ENCODE data around the gene ASTN1.

ASTN1 gene

GRCh38 chr1:176954242-176954641, 210.3 kb downstream of the ASTN1 start:
- no peak overlapping the region for H2AFZ ChIP-seq (ENCODE audit: low read length, unreplicated experiment)
- H3K27me3 ChIP-seq (ENCODE audit: insufficient read depth, low read length) = 0 out of 2 replicates have a peak, but pooled peaks cover 3% of the 10 kb centered on the region
- no peaks in the 10 kb centered on the region for H3K36me3 ChIP-seq (ENCODE audit: insufficient read depth, low read length)
- no peaks in the 10 kb centered on the region for H3K79me2 ChIP-seq (ENCODE audit: control insufficient read depth, insufficient read depth, low read length, unreplicated experiment)
- H3K4me3 ChIP-seq (ENCODE audit: low read depth, low read length) = no peak overlapping the region
- H3K27ac ChIP-seq (ENCODE audit: low read depth, low read length) = no peak overlapping the region
- no peaks in the 10 kb centered on the region for H3K4me1 ChIP-seq (ENCODE audit: control insufficient read depth, insufficient read depth, low read length, unreplicated experiment)

- 0 out of 2 replicates have a peak, but pooled peaks cover 3% of the 10 kb centered on the region for H3K27me3 ChIP-seq (ENCODE audit: insufficient read depth, low read length)
- no peak overlapping the region for H3K27ac ChIP-seq (ENCODE audit: low read depth, low read length)
- no peak overlapping the region for H3K4me3 ChIP-seq (ENCODE audit: low read depth, low read length)
- H3K4me1 ChIP-seq (ENCODE audit: control insufficient read depth, insufficient read depth, low read length, unreplicated experiment) = no peaks in the 10 kb centered on the region
- H3K36me3 ChIP-seq (ENCODE audit: insufficient read depth, low read length) = no peaks in the 10 kb centered on the region
- H2AFZ ChIP-seq (ENCODE audit: low read length, unreplicated experiment) = no peak overlapping the region
- no peaks in the 10 kb centered on the region for H3K79me2 ChIP-seq (ENCODE audit: control insufficient read depth, insufficient read depth, low read length, unreplicated experiment)
These were observed 213.7 kb downstream of the ASTN1 start for GRCh38 chr1:176950736-176951324.

GRCh38 chr1:176949033-176949662, 215.4 kb downstream of the ASTN1 start:
- Histone ChIP-seq H3K79me2 (ENCODE audit: control insufficient read depth, insufficient read depth, low read length, unreplicated experiment) (no peaks in the 10 kb centered on the region), H3K27me3 (ENCODE audit: insufficient read depth, low read length) (0 out of 2 replicates have a peak, but pooled peaks cover 3% of the 10 kb centered on the region), H3K4me1 (ENCODE audit: control insufficient read depth, insufficient read depth, low read length, unreplicated experiment) (no peaks in the 10 kb centered on the region), H3K36me3 (ENCODE audit: insufficient read depth, low read length) (no peaks in the 10 kb centered on the region), H3K27ac (ENCODE audit: low read depth, low read length) (no peak overlapping the region), H3K4me3 (ENCODE audit: low read depth, low read length) (no peak overlapping the region), H2AFZ (ENCODE audit: low read length, unreplicated experiment) (no peak overlapping the region)

GRCh38 chr1:176944606-176945005, 219.9 kb downstream of the ASTN1 start:
- no peak overlapping the region for H2AFZ ChIP-seq (ENCODE audit: low read length, unreplicated experiment)
- H3K27ac ChIP-seq (ENCODE audit: low read depth, low read length) = no peak overlapping the region
- no peaks in the 10 kb centered on the region for H3K27me3 ChIP-seq (ENCODE audit: insufficient read depth, low read length)
- no peaks in the 10 kb centered on the region for H3K79me2 ChIP-seq (ENCODE audit: control insufficient read depth, insufficient read depth, low read length, unreplicated experiment)
- no peak overlapping the region for H3K4me3 ChIP-seq (ENCODE audit: low read depth, low read length)
- no peaks in the 10 kb centered on the region for H3K4me1 ChIP-seq (ENCODE audit: control insufficient read depth, insufficient read depth, low read length, unreplicated experiment)
- H3K36me3 ChIP-seq (ENCODE audit: insufficient read depth, low read length) = no peaks in the 10 kb centered on the region

- no peaks in the 10 kb centered on the region for H3K4me1 ChIP-seq (ENCODE audit: control insufficient read depth, insufficient read depth, low read length, unreplicated experiment)
- H3K27ac ChIP-seq (ENCODE audit: low read depth, low read length) = no peak overlapping the region
- H3K79me2 ChIP-seq (ENCODE audit: control insufficient read depth, insufficient read depth, low read length, unreplicated experiment) = no peaks in the 10 kb centered on the region
These were observed 220.7 kb downstream of the ASTN1 start for GRCh38 chr1:176943783-176944182.

GRCh38 chr1:176942346-176942745, 222.2 kb downstream of the ASTN1 start:
- Histone ChIP-seq H3K27ac (ENCODE audit: low read depth, low read length) (no peak overlapping the region), H3K36me3 (ENCODE audit: insufficient read depth, low read length) (no peaks in the 10 kb centered on the region), H2AFZ (ENCODE audit: low read length, unreplicated experiment) (no peak overlapping the region), H3K79me2 (ENCODE audit: control insufficient read depth, insufficient read depth, low read length, unreplicated experiment) (no peaks in the 10 kb centered on the region), H3K4me1 (ENCODE audit: control insufficient read depth, insufficient read depth, low read length, unreplicated experiment) (no peaks in the 10 kb centered on the region), H3K4me3 (ENCODE audit: low read depth, low read length) (no peak overlapping the region), H3K27me3 (ENCODE audit: insufficient read depth, low read length) (no peaks in the 10 kb centered on the region)

More at GRCh38 chr1:176943783-176944182, 220.7 kb downstream of the ASTN1 start:
- H3K36me3 ChIP-seq (ENCODE audit: insufficient read depth, low read length) = no peaks in the 10 kb centered on the region
- no peak overlapping the region for H2AFZ ChIP-seq (ENCODE audit: low read length, unreplicated experiment)
- no peaks in the 10 kb centered on the region for H3K27me3 ChIP-seq (ENCODE audit: insufficient read depth, low read length)
- no peak overlapping the region for H3K4me3 ChIP-seq (ENCODE audit: low read depth, low read length)

- no peaks in the 10 kb centered on the region for H3K79me2 ChIP-seq (ENCODE audit: control insufficient read depth, insufficient read depth, low read length, unreplicated experiment)
- no peak overlapping the region for H3K27ac ChIP-seq (ENCODE audit: low read depth, low read length)
- H3K36me3 ChIP-seq (ENCODE audit: insufficient read depth, low read length) = no peaks in the 10 kb centered on the region
- H3K4me1 ChIP-seq (ENCODE audit: control insufficient read depth, insufficient read depth, low read length, unreplicated experiment) = no peaks in the 10 kb centered on the region
- no peak overlapping the region for H3K4me3 ChIP-seq (ENCODE audit: low read depth, low read length)
- no peak overlapping the region for H2AFZ ChIP-seq (ENCODE audit: low read length, unreplicated experiment)
- no peaks in the 10 kb centered on the region for H3K27me3 ChIP-seq (ENCODE audit: insufficient read depth, low read length)
These were observed 224.5 kb downstream of the ASTN1 start for GRCh38 chr1:176939993-176940392.

- no peak overlapping the region for H3K4me3 ChIP-seq (ENCODE audit: low read depth, low read length)
- no peak overlapping the region for H2AFZ ChIP-seq (ENCODE audit: low read length, unreplicated experiment)
- no peaks in the 10 kb centered on the region for H3K36me3 ChIP-seq (ENCODE audit: insufficient read depth, low read length)
- no peaks in the 10 kb centered on the region for H3K4me1 ChIP-seq (ENCODE audit: control insufficient read depth, insufficient read depth, low read length, unreplicated experiment)
- H3K27me3 ChIP-seq (ENCODE audit: insufficient read depth, low read length) = no peaks in the 10 kb centered on the region
- H3K27ac ChIP-seq (ENCODE audit: low read depth, low read length) = no peak overlapping the region
- H3K79me2 ChIP-seq (ENCODE audit: control insufficient read depth, insufficient read depth, low read length, unreplicated experiment) = no peaks in the 10 kb centered on the region
These were observed 226.1 kb downstream of the ASTN1 start for GRCh38 chr1:176938375-176938774.

- H3K27me3 ChIP-seq (ENCODE audit: insufficient read depth, low read length) = no peaks in the 10 kb centered on the region
- no peak overlapping the region for H2AFZ ChIP-seq (ENCODE audit: low read length, unreplicated experiment)
- H3K4me1 ChIP-seq (ENCODE audit: control insufficient read depth, insufficient read depth, low read length, unreplicated experiment) = no peaks in the 10 kb centered on the region
- no peak overlapping the region for H3K4me3 ChIP-seq (ENCODE audit: low read depth, low read length)
- no peaks in the 10 kb centered on the region for H3K79me2 ChIP-seq (ENCODE audit: control insufficient read depth, insufficient read depth, low read length, unreplicated experiment)
- H3K27ac ChIP-seq (ENCODE audit: low read depth, low read length) = no peak overlapping the region
- no peaks in the 10 kb centered on the region for H3K36me3 ChIP-seq (ENCODE audit: insufficient read depth, low read length)
These were observed 230.1 kb downstream of the ASTN1 start for GRCh38 chr1:176934370-176934769.

GRCh38 chr1:176932114-176933104, 232.1 kb downstream of the ASTN1 start:
- Histone ChIP-seq H3K27me3 (ENCODE audit: insufficient read depth, low read length) (no peaks in the 10 kb centered on the region), H3K27ac (ENCODE audit: low read depth, low read length) (no peak overlapping the region), H3K4me3 (ENCODE audit: low read depth, low read length) (no peak overlapping the region), H3K4me1 (ENCODE audit: control insufficient read depth, insufficient read depth, low read length, unreplicated experiment) (no peaks in the 10 kb centered on the region), H2AFZ (ENCODE audit: low read length, unreplicated experiment) (no peak overlapping the region), H3K79me2 (ENCODE audit: control insufficient read depth, insufficient read depth, low read length, unreplicated experiment) (no peaks in the 10 kb centered on the region), H3K36me3 (ENCODE audit: insufficient read depth, low read length) (no peaks in the 10 kb centered on the region)

Measured in ACC112 (cell line).